Vagina (tissue), 2 donors: ENCODE data around the gene KMT2B.

Experiments used
- POLR2AphosphoS5 ChIP-seq, 2 donors: sonication (generic); formaldehyde crosslinking; IDR thresholded peaks; one replicate each; pipeline ENCODE4 v1.9.0; 2017; ENCODE audit warnings: antibody characterized with exemption in 2 of 2, mild to moderate bottlenecking in 2 of 2, low read depth in 1 of 2; ENCODE audit not compliant: insufficient read depth in 1 of 2
- TF ChIP-seq, protein P1 (sequence below), 3 experiments: fragments of 450-650 bp in 2 of 3; fragments of 200-600 bp in 1 of 3; sonication (generic) in 1 of 3; IDR thresholded peaks; one replicate each; pipeline ENCODE4 v1.5.1; 2017 to 2019; ENCODE audit warnings: antibody characterized with exemption in 3 of 3, mild to moderate bottlenecking in 2 of 3, moderate library complexity in 2 of 3

DNA sequence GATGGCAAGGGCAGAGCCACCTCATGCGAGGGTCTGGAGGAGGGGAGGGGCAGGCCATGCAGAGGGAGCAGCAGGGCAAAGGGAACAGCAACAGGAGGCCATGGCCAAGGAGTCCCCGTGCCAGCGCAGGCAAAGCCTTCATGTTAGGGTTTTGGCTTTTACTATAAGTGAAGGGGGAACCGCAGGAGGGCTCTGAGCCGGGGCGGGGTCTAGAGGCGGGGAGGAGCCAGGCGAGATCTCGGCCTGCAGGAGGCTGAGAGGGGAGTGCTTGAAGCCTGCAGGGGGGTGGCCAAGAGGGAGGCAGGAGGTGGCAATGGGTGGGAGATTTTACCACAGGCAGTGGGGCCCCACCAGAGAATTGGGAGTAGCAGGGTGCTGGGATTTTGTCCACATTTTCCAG lies 63.8 kb downstream of the KMT2B start:
- no peak for TF ChIP-seq POLR2AphosphoS5 (IDR thresholded peaks at IDR 0.05; ENCODE audit: insufficient read depth in 1 of 2, low read depth in 1 of 2)
- TF ChIP-seq, protein P1, sequence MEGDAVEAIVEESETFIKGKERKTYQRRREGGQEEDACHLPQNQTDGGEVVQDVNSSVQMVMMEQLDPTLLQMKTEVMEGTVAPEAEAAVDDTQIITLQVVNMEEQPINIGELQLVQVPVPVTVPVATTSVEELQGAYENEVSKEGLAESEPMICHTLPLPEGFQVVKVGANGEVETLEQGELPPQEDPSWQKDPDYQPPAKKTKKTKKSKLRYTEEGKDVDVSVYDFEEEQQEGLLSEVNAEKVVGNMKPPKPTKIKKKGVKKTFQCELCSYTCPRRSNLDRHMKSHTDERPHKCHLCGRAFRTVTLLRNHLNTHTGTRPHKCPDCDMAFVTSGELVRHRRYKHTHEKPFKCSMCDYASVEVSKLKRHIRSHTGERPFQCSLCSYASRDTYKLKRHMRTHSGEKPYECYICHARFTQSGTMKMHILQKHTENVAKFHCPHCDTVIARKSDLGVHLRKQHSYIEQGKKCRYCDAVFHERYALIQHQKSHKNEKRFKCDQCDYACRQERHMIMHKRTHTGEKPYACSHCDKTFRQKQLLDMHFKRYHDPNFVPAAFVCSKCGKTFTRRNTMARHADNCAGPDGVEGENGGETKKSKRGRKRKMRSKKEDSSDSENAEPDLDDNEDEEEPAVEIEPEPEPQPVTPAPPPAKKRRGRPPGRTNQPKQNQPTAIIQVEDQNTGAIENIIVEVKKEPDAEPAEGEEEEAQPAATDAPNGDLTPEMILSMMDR (IDR thresholded peaks at IDR 0.05) = no peak
